Mammary epithelial cell (primary cell): Measurements from ENCODE around the gene MAPKAPK3.

ENCODE experiments used
- EZH2 ChIP-seq: IDR thresholded peaks from 2 replicates; pipeline ENCODE4 v1.6.1; 2012; ENCODE audit warnings: low read length, inconsistent platforms, borderline replicate concordance
- TF ChIP-seq, protein P1 (sequence below), 2 donors: IDR thresholded peaks in 1 of 2; conservative IDR thresholded peaks in 1 of 2; 2 replicates each; pipeline ENCODE4 v1.5.1; 2011 to 2012; ENCODE audit warnings: inconsistent platforms in 2 of 2, low read length in 2 of 2, mild to moderate bottlenecking in 2 of 2, control low read depth in 1 of 2, low read depth in 1 of 2; ENCODE audit not compliant: insufficient read depth in 1 of 2; ENCODE audit errors: extremely low read depth in 1 of 2

DNA sequence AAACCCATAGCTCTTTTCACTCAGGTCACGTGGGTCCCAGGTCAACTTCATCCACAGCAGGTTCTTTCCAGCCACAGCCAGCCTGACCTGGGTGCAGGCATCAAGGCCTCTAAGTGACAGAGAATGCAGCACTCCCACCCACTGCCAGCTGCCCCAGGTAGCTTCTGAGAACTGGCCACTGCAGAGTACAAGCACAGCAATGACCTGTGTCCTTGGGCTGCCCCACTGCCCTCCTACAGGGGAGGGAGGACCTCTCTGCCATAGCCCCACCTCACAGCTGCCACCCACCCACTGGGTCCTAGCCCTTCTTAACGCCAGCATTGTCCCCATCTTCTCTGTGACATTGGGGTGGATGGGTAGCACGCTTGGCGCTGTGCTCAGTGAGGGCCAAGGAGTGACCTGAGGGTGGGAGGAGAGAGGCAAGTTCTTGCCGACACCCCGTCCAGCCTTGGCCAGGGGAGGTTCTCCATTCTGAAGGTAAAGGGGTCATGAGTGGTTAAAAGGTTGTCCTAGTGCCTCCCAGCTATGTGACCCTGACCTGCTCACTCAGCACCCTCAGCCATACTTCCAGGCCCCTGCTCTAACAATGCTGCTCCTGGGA, 17.7 kb upstream of the MAPKAPK3 start:
- TF ChIP-seq, protein P1, sequence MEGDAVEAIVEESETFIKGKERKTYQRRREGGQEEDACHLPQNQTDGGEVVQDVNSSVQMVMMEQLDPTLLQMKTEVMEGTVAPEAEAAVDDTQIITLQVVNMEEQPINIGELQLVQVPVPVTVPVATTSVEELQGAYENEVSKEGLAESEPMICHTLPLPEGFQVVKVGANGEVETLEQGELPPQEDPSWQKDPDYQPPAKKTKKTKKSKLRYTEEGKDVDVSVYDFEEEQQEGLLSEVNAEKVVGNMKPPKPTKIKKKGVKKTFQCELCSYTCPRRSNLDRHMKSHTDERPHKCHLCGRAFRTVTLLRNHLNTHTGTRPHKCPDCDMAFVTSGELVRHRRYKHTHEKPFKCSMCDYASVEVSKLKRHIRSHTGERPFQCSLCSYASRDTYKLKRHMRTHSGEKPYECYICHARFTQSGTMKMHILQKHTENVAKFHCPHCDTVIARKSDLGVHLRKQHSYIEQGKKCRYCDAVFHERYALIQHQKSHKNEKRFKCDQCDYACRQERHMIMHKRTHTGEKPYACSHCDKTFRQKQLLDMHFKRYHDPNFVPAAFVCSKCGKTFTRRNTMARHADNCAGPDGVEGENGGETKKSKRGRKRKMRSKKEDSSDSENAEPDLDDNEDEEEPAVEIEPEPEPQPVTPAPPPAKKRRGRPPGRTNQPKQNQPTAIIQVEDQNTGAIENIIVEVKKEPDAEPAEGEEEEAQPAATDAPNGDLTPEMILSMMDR (conservative IDR thresholded peaks at IDR 0.05 in 1 of 2, IDR thresholded peaks at IDR 0.05 in 1 of 2; ENCODE audit: extremely low read depth in 1 of 2, insufficient read depth in 1 of 2, low read depth in 1 of 2, low read length in 2 of 2), result no peak
- no peak for TF ChIP-seq EZH2
